Measurements from ENCODE around the gene ST8SIA1.

Gene ST8SIA1

GRCh38 chr12:22284871-22285270, 49.6 kb downstream of the ST8SIA1 start:
- intact Hi-C loops (cut with micrococcal nuclease) = no loop called here
- peaks cover 11% of the 10 kb centered on the region for H3K4me1 Mint-ChIP-seq (ENCODE audit: low read depth)

GRCh38 chr12:22283508-22283907, 51.0 kb downstream of the ST8SIA1 start:
- H3K4me3 Mint-ChIP-seq = no peak overlapping the region
- H3K9me3 Mint-ChIP-seq = no peaks in the 10 kb centered on the region
- H3K27ac Mint-ChIP-seq = no peak overlapping the region
- intact Hi-C loops (cut with micrococcal nuclease) = no loop called here
- peaks cover 9% of the 10 kb centered on the region for H3K4me1 Mint-ChIP-seq (ENCODE audit: low read depth)
- H3K36me3 Mint-ChIP-seq (ENCODE audit: low read depth) = no peaks in the 10 kb centered on the region
- H3K27me3 Mint-ChIP-seq = peaks cover 16% of the 10 kb centered on the region

More at GRCh38 chr12:22284871-22285270, 49.6 kb downstream of the ST8SIA1 start:
- Mint-ChIP-seq H3K27ac (no peak overlapping the region), H3K27me3 (peaks cover 16% of the 10 kb centered on the region), H3K9me3 (no peaks in the 10 kb centered on the region), H3K36me3 (ENCODE audit: low read depth) (no peaks in the 10 kb centered on the region), H3K4me3 (no peak overlapping the region)

- H3K4me1 Mint-ChIP-seq (ENCODE audit: low read depth) = peaks cover 4% of the 10 kb centered on the region
- no peak overlapping the region for H3K4me3 Mint-ChIP-seq
These were observed 51.5 kb downstream of the ST8SIA1 start for GRCh38 chr12:22283006-22283506.

GRCh38 chr12:22282283-22282682, 52.2 kb downstream of the ST8SIA1 start:
- Mint-ChIP-seq H3K4me3 (no peak overlapping the region), H3K9me3 (no peaks in the 10 kb centered on the region), H3K27ac (no peak overlapping the region), H3K27me3 (peaks cover 13% of the 10 kb centered on the region), H3K36me3 (ENCODE audit: low read depth) (no peaks in the 10 kb centered on the region), H3K4me1 (ENCODE audit: low read depth) (no peaks in the 10 kb centered on the region)
- intact Hi-C loops (cut with micrococcal nuclease) = no loop called here

More at GRCh38 chr12:22283006-22283506, 51.5 kb downstream of the ST8SIA1 start:
- H3K36me3 Mint-ChIP-seq (ENCODE audit: low read depth) = no peaks in the 10 kb centered on the region
- peaks cover 13% of the 10 kb centered on the region for H3K27me3 Mint-ChIP-seq
- no peaks in the 10 kb centered on the region for H3K9me3 Mint-ChIP-seq
- H3K27ac Mint-ChIP-seq = no peak overlapping the region
- intact Hi-C loops (cut with micrococcal nuclease) = no loop called here

GRCh38 chr12:22276867-22277266, 57.6 kb downstream of the ST8SIA1 start:
- Mint-ChIP-seq H3K27ac (no peak overlapping the region), H3K9me3 (no peaks in the 10 kb centered on the region), H3K27me3 (peaks cover 36% of the 10 kb centered on the region), H3K4me1 (ENCODE audit: low read depth) (no peaks in the 10 kb centered on the region), H3K4me3 (no peak overlapping the region), H3K36me3 (ENCODE audit: low read depth) (no peaks in the 10 kb centered on the region)
- intact Hi-C loops (cut with micrococcal nuclease) = no loop called here

GRCh38 chr12:22276313-22276712, 58.2 kb downstream of the ST8SIA1 start:
- no peaks in the 10 kb centered on the region for H3K36me3 Mint-ChIP-seq (ENCODE audit: low read depth)

GRCh38 chr12:22275843-22276242, 58.7 kb downstream of the ST8SIA1 start:
- intact Hi-C loops (cut with micrococcal nuclease) = no loop called here
- H3K36me3 Mint-ChIP-seq (ENCODE audit: low read depth) = no peaks in the 10 kb centered on the region
- H3K27ac Mint-ChIP-seq = no peak overlapping the region
- H3K9me3 Mint-ChIP-seq = no peaks in the 10 kb centered on the region
- H3K27me3 Mint-ChIP-seq = peaks cover 36% of the 10 kb centered on the region
- H3K4me1 Mint-ChIP-seq (ENCODE audit: low read depth) = no peaks in the 10 kb centered on the region
- H3K4me3 Mint-ChIP-seq = no peak overlapping the region

More at GRCh38 chr12:22276313-22276712, 58.2 kb downstream of the ST8SIA1 start:
- H3K27me3 Mint-ChIP-seq = peaks cover 36% of the 10 kb centered on the region
- no peaks in the 10 kb centered on the region for H3K9me3 Mint-ChIP-seq
- no peak overlapping the region for H3K27ac Mint-ChIP-seq
- H3K4me1 Mint-ChIP-seq (ENCODE audit: low read depth) = no peaks in the 10 kb centered on the region
- no peak overlapping the region for H3K4me3 Mint-ChIP-seq
- intact Hi-C loops (cut with micrococcal nuclease) = no loop called here

- Mint-ChIP-seq H3K4me3 (no peak overlapping the region), H3K4me1 (ENCODE audit: low read depth) (peaks cover 8% of the 10 kb centered on the region), H3K27ac (no peak overlapping the region), H3K36me3 (ENCODE audit: low read depth) (no peaks in the 10 kb centered on the region), H3K9me3 (no peaks in the 10 kb centered on the region), H3K27me3 (peaks cover 44% of the 10 kb centered on the region)
- intact Hi-C loops (cut with micrococcal nuclease) = no loop called here
These were observed 62.0 kb downstream of the ST8SIA1 start for GRCh38 chr12:22272335-22273151.

- Mint-ChIP-seq H3K36me3 (ENCODE audit: low read depth) (no peaks in the 10 kb centered on the region), H3K9me3 (no peaks in the 10 kb centered on the region), H3K27me3 (peaks cover 44% of the 10 kb centered on the region), H3K4me1 (ENCODE audit: low read depth) (peaks cover 8% of the 10 kb centered on the region), H3K4me3 (no peak overlapping the region), H3K27ac (no peak overlapping the region)
- intact Hi-C loops (cut with micrococcal nuclease) = no loop called here
These were observed 63.5 kb downstream of the ST8SIA1 start for GRCh38 chr12:22271023-22271422.

GRCh38 chr12:22268973-22269372, 65.5 kb downstream of the ST8SIA1 start:
- intact Hi-C loops (cut with micrococcal nuclease) = no loop called here
- Mint-ChIP-seq H3K9me3 (no peaks in the 10 kb centered on the region), H3K4me3 (no peak overlapping the region), H3K27ac (no peak overlapping the region), H3K4me1 (ENCODE audit: low read depth) (peaks cover 8% of the 10 kb centered on the region), H3K27me3 (peaks cover 35% of the 10 kb centered on the region), H3K36me3 (ENCODE audit: low read depth) (no peaks in the 10 kb centered on the region)

- no peak overlapping the region for H3K27ac Mint-ChIP-seq
- intact Hi-C loops (cut with micrococcal nuclease) = no loop called here
- peaks cover 35% of the 10 kb centered on the region for H3K27me3 Mint-ChIP-seq
- no peaks in the 10 kb centered on the region for H3K9me3 Mint-ChIP-seq
- H3K4me3 Mint-ChIP-seq = no peak overlapping the region
- H3K36me3 Mint-ChIP-seq (ENCODE audit: low read depth) = no peaks in the 10 kb centered on the region
- peaks cover 8% of the 10 kb centered on the region for H3K4me1 Mint-ChIP-seq (ENCODE audit: low read depth)
These were observed 66.1 kb downstream of the ST8SIA1 start for GRCh38 chr12:22268406-22268805.

- intact Hi-C loops (cut with micrococcal nuclease) = no loop called here
- no peaks in the 10 kb centered on the region for H3K36me3 Mint-ChIP-seq (ENCODE audit: low read depth)
- no peak overlapping the region for H3K4me3 Mint-ChIP-seq
- peaks cover 8% of the 10 kb centered on the region for H3K4me1 Mint-ChIP-seq (ENCODE audit: low read depth)
- peaks cover 27% of the 10 kb centered on the region for H3K27me3 Mint-ChIP-seq
- no peak overlapping the region for H3K27ac Mint-ChIP-seq
- no peaks in the 10 kb centered on the region for H3K9me3 Mint-ChIP-seq
These were observed 68.4 kb downstream of the ST8SIA1 start for GRCh38 chr12:22266101-22266500.

- no peak overlapping the region for H3K4me3 Mint-ChIP-seq
- intact Hi-C loops (cut with micrococcal nuclease) = no loop called here
- H3K36me3 Mint-ChIP-seq (ENCODE audit: low read depth) = no peaks in the 10 kb centered on the region
- H3K9me3 Mint-ChIP-seq = no peaks in the 10 kb centered on the region
- H3K4me1 Mint-ChIP-seq (ENCODE audit: low read depth) = peaks cover 8% of the 10 kb centered on the region
- H3K27ac Mint-ChIP-seq = no peak overlapping the region
- H3K27me3 Mint-ChIP-seq = peaks cover 30% of the 10 kb centered on the region
These were observed 70.1 kb downstream of the ST8SIA1 start for GRCh38 chr12:22264380-22264779.

- Mint-ChIP-seq H3K4me3 (no peak overlapping the region), H3K36me3 (ENCODE audit: low read depth) (no peaks in the 10 kb centered on the region), H3K27ac (no peak overlapping the region), H3K4me1 (ENCODE audit: low read depth) (no peaks in the 10 kb centered on the region), H3K27me3 (peaks cover 22% of the 10 kb centered on the region), H3K9me3 (no peaks in the 10 kb centered on the region)
- intact Hi-C loops (cut with micrococcal nuclease) = no loop called here
These were observed 72.2 kb downstream of the ST8SIA1 start for GRCh38 chr12:22262309-22262708.
